Fibroblast of lung (primary cell): ENCODE data around the gene LGALS1. TPM values are rescaled to one million over a fixed set of nuclear protein-coding genes. Genes with fewer than 3 reads are reported as not detected.

Experiments
- DNase-seq, 2 donors: peaks; one replicate each; pipeline versions ENCODE4 v3.0.0 to v3.0.0-alpha.2; 2010; ENCODE audit warnings: low read depth in 2 of 2
- H2AFZ ChIP-seq: 2 replicates; pipeline ENCODE4 v1.5.1; 2012; ENCODE audit warnings: low read length, control low read depth, inconsistent platforms
- H3K27ac ChIP-seq: 2 replicates; pipeline ENCODE4 v1.5.1; 2011; ENCODE audit warnings: low read length, control low read depth; ENCODE audit not compliant: insufficient read depth
- H3K27me3 ChIP-seq: 2 replicates; pipeline ENCODE4 v1.5.1; 2011; ENCODE audit warnings: mild to moderate bottlenecking, low read length; ENCODE audit not compliant: control insufficient read depth, insufficient read depth
- H3K36me3 ChIP-seq: 2 replicates; pipeline ENCODE4 v1.5.1; 2011; ENCODE audit warnings: low read length; ENCODE audit not compliant: control insufficient read depth, insufficient read depth
- H3K4me1 ChIP-seq: 2 replicates; pipeline ENCODE4 v1.5.1; 2011; ENCODE audit warnings: low read length; ENCODE audit not compliant: control insufficient read depth, insufficient read depth; ENCODE audit errors: extremely low read depth
- H3K4me2 ChIP-seq: 2 replicates; pipeline ENCODE4 v1.5.1; 2011; ENCODE audit warnings: low read length, control low read depth; ENCODE audit not compliant: insufficient read depth; ENCODE audit errors: extremely low read depth
- H3K4me3 ChIP-seq, 4 experiments: fragments of 200-600 bp in 1 of 4; sonication (generic) in 1 of 4; replicated peaks in 1 of 4; 2 replicates each; pipeline ENCODE4 v1.5.1; 2011 to 2016; ENCODE audit warnings: low read length in 4 of 4, low read depth in 3 of 4, mild to moderate bottlenecking in 3 of 4, control low read depth in 2 of 4, inconsistent platforms in 1 of 4, mixed read lengths in 1 of 4; ENCODE audit not compliant: insufficient read depth in 1 of 4; ENCODE audit errors: control extremely low read depth in 1 of 4
- H3K79me2 ChIP-seq: 2 replicates; pipeline ENCODE4 v1.5.1; 2012; ENCODE audit warnings: mild to moderate bottlenecking, low read length, inconsistent platforms; ENCODE audit not compliant: control insufficient read depth, insufficient read depth
- H3K9ac ChIP-seq: 2 replicates; pipeline ENCODE4 v1.5.1; 2011; ENCODE audit warnings: mild to moderate bottlenecking, low read length, control low read depth; ENCODE audit not compliant: insufficient read depth
- H3K9me3 ChIP-seq: 2 replicates; pipeline ENCODE4 v1.5.1; 2012; ENCODE audit warnings: low read depth, low read length; ENCODE audit not compliant: control insufficient read depth, insufficient read depth
- H4K20me1 ChIP-seq: 2 replicates; pipeline ENCODE4 v1.5.1; 2011; ENCODE audit warnings: low read length; ENCODE audit not compliant: control insufficient read depth, insufficient read depth; ENCODE audit errors: extremely low read depth
- EZH2 ChIP-seq: IDR thresholded peaks from 2 replicates; pipeline ENCODE4 v1.5.1; 2012; ENCODE audit warnings: low read length, control low read depth, mild to moderate bottlenecking; ENCODE audit errors: missing control alignments
- polyA plus RNA-seq, 2 donors: library from polyadenylated mRNA; depleted of rRNA in 1 of 2; stranded (reverse) in 1 of 2; unstranded in 1 of 2; fragments of >200 nt; gene quantifications; 2 replicates each; pipeline ENCODE4 v1.2.1, GENCODE V29; 2011 to 2012; ENCODE audit warnings: missing spikeins in 1 of 2
- total RNA-seq: library from RNA; depleted of rRNA; stranded (reverse); fragments of >200 nt; gene quantifications from 2 replicates; pipeline ENCODE4 v1.2.1, GENCODE V29; 2014
- TF ChIP-seq, protein P1 (sequence below), 2 donors: IDR thresholded peaks in 1 of 2; conservative IDR thresholded peaks in 1 of 2; 1 replicate in 1 of 2; 2 replicates in 1 of 2; pipeline ENCODE4 v1.5.1; 2011 to 2012; ENCODE audit warnings: low read length in 2 of 2, control low read depth in 1 of 2, inconsistent platforms in 1 of 2, low read depth in 1 of 2, mild to moderate bottlenecking in 1 of 2

Gene LGALS1
- total and polyA plus RNA-seq, 2 donors (not counting 1 experiment from before 2014, with no cell fraction given): 5,090 to 11,230 TPM

DNA sequence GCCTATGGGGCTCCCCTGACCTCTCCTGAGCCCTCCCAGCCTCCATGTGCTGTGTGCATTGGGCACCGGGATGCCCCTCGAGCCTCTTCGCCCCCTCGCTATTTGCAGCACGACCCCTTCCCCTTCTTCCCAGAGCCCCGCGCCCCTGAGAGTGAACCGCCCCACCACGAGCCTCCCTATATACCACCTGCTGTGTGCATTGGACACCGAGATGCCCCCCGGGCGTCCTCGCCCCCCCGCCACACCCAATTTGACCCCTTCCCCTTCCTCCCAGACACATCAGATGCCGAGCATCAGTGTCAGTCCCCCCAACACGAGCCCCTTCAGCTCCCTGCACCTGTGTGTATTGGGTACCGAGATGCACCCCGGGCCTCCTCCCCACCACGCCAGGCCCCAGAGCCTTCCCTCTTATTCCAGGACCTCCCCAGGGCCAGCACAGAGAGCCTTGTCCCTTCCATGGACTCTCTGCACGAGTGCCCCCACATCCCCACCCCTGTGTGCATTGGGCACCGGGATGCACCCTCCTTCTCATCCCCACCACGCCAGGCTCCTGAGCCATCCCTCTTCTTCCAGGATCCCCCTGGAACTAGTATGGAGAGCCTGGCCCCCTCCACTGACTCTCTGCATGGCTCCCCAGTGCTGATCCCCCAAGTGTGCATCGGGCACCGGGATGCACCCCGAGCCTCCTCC is 50.3 kb downstream of the LGALS1 start:
- no peak overlapping the region for H2AFZ ChIP-seq
- no peak overlapping the region for H3K9ac ChIP-seq
- no peak overlapping the region for H3K4me3 ChIP-seq
- H3K4me2 ChIP-seq: no peak overlapping the region
- H3K27me3 ChIP-seq: no peaks in the 10 kb centered on the region
- peaks cover 2% of the 10 kb centered on the region for H3K4me1 ChIP-seq
- no peaks in the 10 kb centered on the region for H3K79me2 ChIP-seq
- H4K20me1 ChIP-seq: no peaks in the 10 kb centered on the region
- no peak overlapping the region for H3K27ac ChIP-seq
- H3K9me3 ChIP-seq: no peaks in the 10 kb centered on the region
- TF ChIP-seq EZH2: no peak
- TF ChIP-seq, protein P1, sequence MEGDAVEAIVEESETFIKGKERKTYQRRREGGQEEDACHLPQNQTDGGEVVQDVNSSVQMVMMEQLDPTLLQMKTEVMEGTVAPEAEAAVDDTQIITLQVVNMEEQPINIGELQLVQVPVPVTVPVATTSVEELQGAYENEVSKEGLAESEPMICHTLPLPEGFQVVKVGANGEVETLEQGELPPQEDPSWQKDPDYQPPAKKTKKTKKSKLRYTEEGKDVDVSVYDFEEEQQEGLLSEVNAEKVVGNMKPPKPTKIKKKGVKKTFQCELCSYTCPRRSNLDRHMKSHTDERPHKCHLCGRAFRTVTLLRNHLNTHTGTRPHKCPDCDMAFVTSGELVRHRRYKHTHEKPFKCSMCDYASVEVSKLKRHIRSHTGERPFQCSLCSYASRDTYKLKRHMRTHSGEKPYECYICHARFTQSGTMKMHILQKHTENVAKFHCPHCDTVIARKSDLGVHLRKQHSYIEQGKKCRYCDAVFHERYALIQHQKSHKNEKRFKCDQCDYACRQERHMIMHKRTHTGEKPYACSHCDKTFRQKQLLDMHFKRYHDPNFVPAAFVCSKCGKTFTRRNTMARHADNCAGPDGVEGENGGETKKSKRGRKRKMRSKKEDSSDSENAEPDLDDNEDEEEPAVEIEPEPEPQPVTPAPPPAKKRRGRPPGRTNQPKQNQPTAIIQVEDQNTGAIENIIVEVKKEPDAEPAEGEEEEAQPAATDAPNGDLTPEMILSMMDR (conservative IDR thresholded peaks at IDR 0.05 in 1 of 2, IDR thresholded peaks at IDR 0.05 in 1 of 2; ENCODE audit: low read depth in 1 of 2, low read length in 2 of 2): no peak
- H3K36me3 ChIP-seq: no peaks in the 10 kb centered on the region
- DNase-seq: no peak

DNA sequence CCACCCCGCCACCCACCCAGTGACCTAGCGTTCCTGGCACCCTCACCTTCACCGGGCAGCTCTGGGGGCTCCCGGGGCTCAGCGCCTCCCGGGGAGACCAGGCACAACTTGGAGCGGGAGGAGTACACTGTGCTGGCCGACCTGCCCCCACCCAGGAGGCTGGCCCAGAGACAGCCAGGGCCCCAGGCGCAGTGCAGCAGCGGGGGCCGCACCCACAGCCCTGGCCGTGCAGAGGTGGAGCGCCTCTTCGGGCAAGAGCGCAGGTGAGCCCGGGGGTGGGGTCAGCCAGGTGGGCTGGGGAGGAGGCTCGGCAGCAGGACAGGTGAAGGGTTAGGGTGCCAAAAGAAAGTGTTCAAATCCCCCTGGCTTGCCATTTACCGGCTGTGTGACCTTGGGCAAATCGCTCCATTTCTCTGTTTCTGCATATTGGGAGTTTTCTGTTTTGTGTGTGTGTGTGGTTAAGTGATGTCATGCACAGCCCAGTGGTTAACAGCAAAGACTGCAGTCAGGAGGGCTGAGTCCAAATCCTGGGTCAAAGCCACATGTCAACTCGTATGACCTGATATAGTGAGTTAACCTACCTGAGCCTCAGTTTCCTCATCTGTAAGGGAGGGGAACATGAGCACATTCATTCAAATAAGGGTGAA is 50.9 kb downstream of the LGALS1 start:
- peak in 1 of 2 donors; percentile 56 for DNase-seq
- Histone ChIP-seq H3K27me3 (no peaks in the 10 kb centered on the region), H3K9ac (no peak overlapping the region), H3K36me3 (no peaks in the 10 kb centered on the region), H3K4me3 (no peak overlapping the region), H3K79me2 (no peaks in the 10 kb centered on the region), H3K4me2 (no peak overlapping the region), H4K20me1 (no peaks in the 10 kb centered on the region), H2AFZ (no peak overlapping the region), H3K9me3 (no peaks in the 10 kb centered on the region), H3K4me1 (peaks cover 2% of the 10 kb centered on the region), H3K27ac (no peak overlapping the region)
- TF ChIP-seq, protein P1 (conservative IDR thresholded peaks at IDR 0.05 in 1 of 2, IDR thresholded peaks at IDR 0.05 in 1 of 2; ENCODE audit: low read depth in 1 of 2, low read length in 2 of 2): peak in 1 of 2 donors; percentile 39
- no peak for TF ChIP-seq EZH2

- H3K36me3 ChIP-seq: no peaks in the 10 kb centered on the region
- no peak overlapping the region for H3K9ac ChIP-seq
- peaks cover 2% of the 10 kb centered on the region for H3K4me1 ChIP-seq
- DNase-seq: no peak
- no peaks in the 10 kb centered on the region for H3K9me3 ChIP-seq
- H3K27ac ChIP-seq: no peak overlapping the region
- no peaks in the 10 kb centered on the region for H4K20me1 ChIP-seq
- TF ChIP-seq EZH2: no peak
- TF ChIP-seq, protein P1 (conservative IDR thresholded peaks at IDR 0.05 in 1 of 2, IDR thresholded peaks at IDR 0.05 in 1 of 2; ENCODE audit: low read depth in 1 of 2, low read length in 2 of 2): no peak
- H3K4me3 ChIP-seq: no peak overlapping the region
- H3K79me2 ChIP-seq: no peaks in the 10 kb centered on the region
- H3K4me2 ChIP-seq: no peak overlapping the region
- H3K27me3 ChIP-seq: no peaks in the 10 kb centered on the region
- H2AFZ ChIP-seq: peak overlapping the region; percentile 60
Measured at GRCh38 chr22:37728620-37729019, 53.2 kb downstream of the LGALS1 start.

Other genes with a start within 250 kb of the LGALS1 start
- gene ELFN2, start 248.2 kb upstream of the LGALS1 start, total RNA-seq: under 0.01 TPM in 2 replicates
- gene ELFN2, start 248.2 kb upstream of the LGALS1 start, polyA plus RNA-seq: 0.02 and 0.10 TPM in 2 replicates
- gene MFNG, start 189.3 kb upstream of the LGALS1 start, total RNA-seq: under 0.01 TPM in 1 of 2 replicates, not detected in the other
- gene MFNG, start 189.3 kb upstream of the LGALS1 start, polyA plus RNA-seq: 0.15 TPM in 1 of 2 replicates, not detected in the other
- gene CARD10, start 156.2 kb upstream of the LGALS1 start, total RNA-seq: 1.3 and 2.3 TPM in 2 replicates
- gene CARD10, start 156.2 kb upstream of the LGALS1 start, polyA plus RNA-seq: 1.6 and 2.7 TPM in 2 replicates
- 11.8 and 17.2 TPM in 2 replicates for gene CDC42EP1, start 115.2 kb upstream of the LGALS1 start, total RNA-seq
- gene CDC42EP1, start 115.2 kb upstream of the LGALS1 start, polyA plus RNA-seq: 10.4 and 10.6 TPM in 2 replicates
- not detected in 2 replicates for gene LGALS2, start 95.5 kb upstream of the LGALS1 start, total RNA-seq
- gene LGALS2, start 95.5 kb upstream of the LGALS1 start, polyA plus RNA-seq: 0.19 TPM in 1 of 2 replicates, not detected in the other
- 24.7 and 27.9 TPM in 2 replicates for gene GGA1, start 66.8 kb upstream of the LGALS1 start, total RNA-seq
- gene GGA1, start 66.8 kb upstream of the LGALS1 start, polyA plus RNA-seq: 18.0 and 23.1 TPM in 2 replicates
- gene SH3BP1, start 36.0 kb upstream of the LGALS1 start, total RNA-seq: 3.1 and 6.2 TPM in 2 replicates
- gene SH3BP1, start 36.0 kb upstream of the LGALS1 start, polyA plus RNA-seq: 2.9 and 5.5 TPM in 2 replicates
- gene PDXP, start 16.9 kb upstream of the LGALS1 start, total RNA-seq: 4.0 and 5.1 TPM in 2 replicates
- 7.9 and 14.7 TPM in 2 replicates for gene PDXP, start 16.9 kb upstream of the LGALS1 start, polyA plus RNA-seq
- gene NOL12, start 10.7 kb downstream of the LGALS1 start, total RNA-seq: 12.1 and 15.4 TPM in 2 replicates
- 12.8 and 26.1 TPM in 2 replicates for gene NOL12, start 10.7 kb downstream of the LGALS1 start, polyA plus RNA-seq
- 105 and 131 TPM in 2 replicates for gene TRIOBP, start 21.4 kb downstream of the LGALS1 start, total RNA-seq
- 32.9 and 35.4 TPM in 2 replicates for gene TRIOBP, start 21.4 kb downstream of the LGALS1 start, polyA plus RNA-seq
- gene GCAT, start 132.3 kb downstream of the LGALS1 start, total RNA-seq: 7.7 and 11.9 TPM in 2 replicates
- gene GCAT, start 132.3 kb downstream of the LGALS1 start, polyA plus RNA-seq: 6.6 and 11.0 TPM in 2 replicates
- gene GALR3, start 147.7 kb downstream of the LGALS1 start, total RNA-seq: not detected in 2 replicates
- not detected in 2 replicates for gene GALR3, start 147.7 kb downstream of the LGALS1 start, polyA plus RNA-seq
- gene ANKRD54, start 168.7 kb downstream of the LGALS1 start, total RNA-seq: 12.1 and 16.2 TPM in 2 replicates
- gene ANKRD54, start 168.7 kb downstream of the LGALS1 start, polyA plus RNA-seq: 13.2 and 13.9 TPM in 2 replicates
- gene EIF3L, start 173.8 kb downstream of the LGALS1 start, total RNA-seq: 288 and 404 TPM in 2 replicates
- 509 and 515 TPM in 2 replicates for gene EIF3L, start 173.8 kb downstream of the LGALS1 start, polyA plus RNA-seq
- gene MICALL1, start 230.7 kb downstream of the LGALS1 start, total RNA-seq: 17.2 and 17.7 TPM in 2 replicates
- gene MICALL1, start 230.7 kb downstream of the LGALS1 start, polyA plus RNA-seq: 19.5 and 20.1 TPM in 2 replicates